MM.1S (cell line): ENCODE data around the gene GTPBP3.

Experiments
- CTCF ChIP-seq: fragments of 300-600 bp; sonication (generic); IDR thresholded peaks from 2 replicates; pipeline ENCODE4 v1.5.1; 2016; ENCODE audit warnings: antibody characterized with exemption, low read length, mixed read lengths
- EZH2phosphoT487 ChIP-seq: fragments of 300-600 bp; sonication (generic); IDR thresholded peaks from 2 replicates; pipeline ENCODE4 v1.6.1; 2018; ENCODE audit warnings: antibody characterized with exemption, low read length

GRCh38 chr19:17335575-17335974 lies 1.8 kb upstream of the GTPBP3 start:
- no peak for TF ChIP-seq CTCF
- TF ChIP-seq EZH2phosphoT487: no peak
